ENCODE data around the gene PLPPR3.

- no peak for TF ChIP-seq GATA3 (IDR thresholded peaks at IDR 0.05; ENCODE audit: low read depth, low read length)
- TF ChIP-seq GATA2 (IDR thresholded peaks at IDR 0.05; ENCODE audit: low read depth, low read length) = no peak
These were observed 9.9 kb upstream of the PLPPR3 start for GRCh38 chr19:831407-832369.

All from SH-SY5Y (cell line).